ENCODE results near the gene SGCD.

SGCD gene

DNA sequence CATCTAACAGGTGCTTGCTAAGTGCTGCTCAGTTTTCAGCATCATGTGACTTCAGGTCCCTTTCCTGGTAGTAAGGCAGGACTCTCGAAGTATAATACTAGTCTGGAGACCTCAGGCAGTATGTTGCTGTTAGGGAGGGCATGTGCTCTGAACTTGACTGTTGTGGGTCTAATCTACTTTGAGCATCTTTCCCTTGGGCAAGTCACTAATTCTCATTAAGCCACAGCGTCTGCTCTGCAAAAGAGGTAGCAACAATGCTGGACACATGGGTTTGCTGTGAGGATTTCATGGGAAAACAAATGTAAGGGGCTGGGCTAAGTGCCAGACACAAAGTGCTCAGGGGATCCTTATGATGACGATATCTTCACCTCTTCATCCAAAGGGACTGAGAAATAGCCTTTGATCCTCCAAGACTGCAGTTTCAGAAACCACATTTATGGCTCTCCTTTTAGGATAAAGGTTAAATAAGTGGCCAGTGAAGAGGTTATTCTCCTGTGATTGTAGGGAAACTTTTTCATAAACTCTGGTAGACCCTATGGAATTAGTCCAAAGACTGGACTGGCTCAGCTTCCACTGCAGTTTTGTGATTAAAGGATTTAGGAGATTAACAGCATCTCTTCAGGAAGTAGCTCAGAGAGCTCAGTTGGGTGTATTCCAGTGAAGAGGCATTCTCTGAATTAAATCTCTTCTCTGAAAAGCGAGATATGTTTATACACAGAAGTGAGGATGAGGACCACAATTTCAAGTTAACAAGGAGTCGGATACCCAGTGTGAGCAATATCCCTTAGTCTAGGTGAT is 216.6 kb downstream of the SGCD start:
- in situ Hi-C loops (cut with HindIII; ENCODE audit: low sequenced_read_pairs), result no loop called here
- DNase-seq (ENCODE audit: low read depth, low spot score), result no peak
- H3K4me3 ChIP-seq (ENCODE audit: low read depth, low read length), result no peak overlapping the region
- TF ChIP-seq, protein P1, sequence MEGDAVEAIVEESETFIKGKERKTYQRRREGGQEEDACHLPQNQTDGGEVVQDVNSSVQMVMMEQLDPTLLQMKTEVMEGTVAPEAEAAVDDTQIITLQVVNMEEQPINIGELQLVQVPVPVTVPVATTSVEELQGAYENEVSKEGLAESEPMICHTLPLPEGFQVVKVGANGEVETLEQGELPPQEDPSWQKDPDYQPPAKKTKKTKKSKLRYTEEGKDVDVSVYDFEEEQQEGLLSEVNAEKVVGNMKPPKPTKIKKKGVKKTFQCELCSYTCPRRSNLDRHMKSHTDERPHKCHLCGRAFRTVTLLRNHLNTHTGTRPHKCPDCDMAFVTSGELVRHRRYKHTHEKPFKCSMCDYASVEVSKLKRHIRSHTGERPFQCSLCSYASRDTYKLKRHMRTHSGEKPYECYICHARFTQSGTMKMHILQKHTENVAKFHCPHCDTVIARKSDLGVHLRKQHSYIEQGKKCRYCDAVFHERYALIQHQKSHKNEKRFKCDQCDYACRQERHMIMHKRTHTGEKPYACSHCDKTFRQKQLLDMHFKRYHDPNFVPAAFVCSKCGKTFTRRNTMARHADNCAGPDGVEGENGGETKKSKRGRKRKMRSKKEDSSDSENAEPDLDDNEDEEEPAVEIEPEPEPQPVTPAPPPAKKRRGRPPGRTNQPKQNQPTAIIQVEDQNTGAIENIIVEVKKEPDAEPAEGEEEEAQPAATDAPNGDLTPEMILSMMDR (IDR thresholded peaks at IDR 0.05; ENCODE audit: low read depth, low read length), result no peak

GRCh38 chr5:156552855-156553358 is 225.9 kb downstream of the SGCD start:
- DNase-seq (ENCODE audit: low read depth, low spot score), result no peak
- no peak overlapping the region for H3K4me3 ChIP-seq (ENCODE audit: low read depth, low read length)
- in situ Hi-C loops (cut with HindIII; ENCODE audit: low sequenced_read_pairs), result no loop called here
- TF ChIP-seq, protein P1 (IDR thresholded peaks at IDR 0.05; ENCODE audit: low read depth, low read length), result no peak

- in situ Hi-C loops (cut with HindIII; ENCODE audit: low sequenced_read_pairs), result no loop called here
- TF ChIP-seq, protein P1 (IDR thresholded peaks at IDR 0.05; ENCODE audit: low read depth, low read length), result no peak
- no peak overlapping the region for H3K4me3 ChIP-seq (ENCODE audit: low read depth, low read length)
- DNase-seq (ENCODE audit: low read depth, low spot score), result no peak
Measured at GRCh38 chr5:156556666-156557406, 229.9 kb downstream of the SGCD start.

DNA sequence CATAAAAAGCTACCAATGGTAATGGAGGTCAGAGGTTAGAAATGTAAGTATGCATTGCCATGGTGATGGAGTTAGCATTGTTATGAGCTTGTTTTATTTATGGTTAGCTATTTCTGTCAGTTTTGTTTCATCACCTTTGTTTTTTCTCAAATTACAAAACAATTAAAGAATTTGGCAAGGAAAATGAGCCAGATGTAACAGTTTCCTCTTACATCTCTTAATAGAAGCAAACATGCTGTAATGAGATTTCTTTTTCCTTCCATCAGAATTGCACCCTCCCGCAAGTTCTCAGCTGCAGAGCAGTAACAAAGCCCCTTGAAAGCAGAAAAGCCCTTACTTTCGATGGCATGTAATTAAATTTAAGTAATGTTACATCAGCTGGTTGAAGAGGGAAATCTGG is 233.0 kb downstream of the SGCD start:
- TF ChIP-seq, protein P1 (IDR thresholded peaks at IDR 0.05; ENCODE audit: low read depth, low read length), result no peak
- DNase-seq (ENCODE audit: low read depth, low spot score), result no peak
- no peak overlapping the region for H3K4me3 ChIP-seq (ENCODE audit: low read depth, low read length)
- in situ Hi-C loops (cut with HindIII; ENCODE audit: low sequenced_read_pairs), result no loop called here

GRCh38 chr5:156561651-156562050 is 234.7 kb downstream of the SGCD start:
- in situ Hi-C loops (cut with HindIII; ENCODE audit: low sequenced_read_pairs), result no loop called here
- DNase-seq (ENCODE audit: low read depth, low spot score), result no peak
- TF ChIP-seq, protein P1 (IDR thresholded peaks at IDR 0.05; ENCODE audit: low read depth, low read length), result no peak
- H3K4me3 ChIP-seq (ENCODE audit: low read depth, low read length), result no peak overlapping the region

GRCh38 chr5:156570615-156571014 is 243.7 kb downstream of the SGCD start:
- no peak overlapping the region for H3K4me3 ChIP-seq (ENCODE audit: low read depth, low read length)
- in situ Hi-C loops (cut with HindIII; ENCODE audit: low sequenced_read_pairs), result no loop called here
- TF ChIP-seq, protein P1 (IDR thresholded peaks at IDR 0.05; ENCODE audit: low read depth, low read length), result no peak
- no peak for DNase-seq (ENCODE audit: low read depth, low spot score)

Measured in astrocyte of the spinal cord (primary cell).